ENCODE data around the gene HOXC9. TPM values are rescaled to one million over a fixed set of nuclear protein-coding genes. Genes with fewer than 3 reads are reported as not detected.

The HOXC9 gene
- total and polyA plus RNA-seq, 9 of the 15 experiments (the other 6 are each of a cell fraction or from before 2014, with no cell fraction given), result 1.1 to 10.5 (median 9.3) TPM

GRCh38 chr12:54052438-54053002, 52.6 kb downstream of the HOXC9 start:
- 2% methylated on average over 9 of the region's 10 CpGs for WGBS (ENCODE audit: insufficient coverage, low coverage, missing lambda C conversion rate)
- ChIA-PET CTCF (ENCODE audit: low intra/inter-chr PET ratio) (no interaction called here), POLR2A (interaction anchor here (0.6 to 0.7 kb wide), 6 partner anchors 9 to 210 kb away, joined by 3 read pairs; no protein-coding TSS in a partner anchor)
- H3K4me3 ChIP-seq, result no peak overlapping the region
- H3K36me3 ChIP-seq (ENCODE audit: control insufficient read depth, insufficient read depth, low read length), result no peaks in the 10 kb centered on the region
- no peak overlapping the region for H3K4me2 ChIP-seq (ENCODE audit: insufficient read depth, low read length)
- H3K27ac ChIP-seq (ENCODE audit: extremely low read depth, low read depth, low read length), result no peak overlapping the region
- DNase-seq (ENCODE audit: extremely low read depth in 1 of 4, low spot score in 3 of 4) (no peak), ATAC-seq (no peak), FAIRE-seq (no peak)
- peaks cover 0 to 8% of the 10 kb centered on the region in 2 experiments; a peak in 2 of 5 replicates for H3K4me1 ChIP-seq (replicated peaks in 1 of 2; ENCODE audit: control insufficient read depth in 2 of 2, insufficient read depth in 2 of 2, low read length in 2 of 2)
- no peaks in the 10 kb centered on the region for H3K9me3 ChIP-seq (replicated peaks; ENCODE audit: control insufficient read depth, insufficient read depth, low read depth, low read length)
- H2AFZ ChIP-seq (ENCODE audit: low read depth, low read length), result no peak overlapping the region
- no peaks in the 10 kb centered on the region for H3K9me1 ChIP-seq (ENCODE audit: control insufficient read depth, insufficient read depth, low read length)
- 0 out of 2 replicates have a peak, but pooled peaks cover 2% of the 10 kb centered on the region for H4K20me1 ChIP-seq (replicated peaks; ENCODE audit: control insufficient read depth, insufficient read depth, low read length)
- intact Hi-C loops (cut with micrococcal nuclease), result no loop called here
- in situ Hi-C loops (cut with MboI), result no loop called here
- H3K79me2 ChIP-seq (ENCODE audit: control insufficient read depth, insufficient read depth, low read length), result no peaks in the 10 kb centered on the region
- H3K9ac ChIP-seq (ENCODE audit: insufficient read depth in 1 of 2, low read depth in 2 of 2, low read length in 2 of 2), result peak overlapping the region in 1 of 2 experiments; percentile 2; a peak in 1 of 4 replicates
- BruUV-seq (replicated peaks), result no TSS peak
- H3K27me3 ChIP-seq (ENCODE audit: control insufficient read depth in 2 of 2, insufficient read depth in 2 of 2, low read length in 2 of 2), result peaks cover 50 to 55% of the 10 kb centered on the region in 2 experiments
- TF ChIP-seq PTTG1 (tag; IDR thresholded peaks at IDR 0.05; ENCODE audit: low read depth), result no peak
- TF ChIP-seq, protein P1, sequence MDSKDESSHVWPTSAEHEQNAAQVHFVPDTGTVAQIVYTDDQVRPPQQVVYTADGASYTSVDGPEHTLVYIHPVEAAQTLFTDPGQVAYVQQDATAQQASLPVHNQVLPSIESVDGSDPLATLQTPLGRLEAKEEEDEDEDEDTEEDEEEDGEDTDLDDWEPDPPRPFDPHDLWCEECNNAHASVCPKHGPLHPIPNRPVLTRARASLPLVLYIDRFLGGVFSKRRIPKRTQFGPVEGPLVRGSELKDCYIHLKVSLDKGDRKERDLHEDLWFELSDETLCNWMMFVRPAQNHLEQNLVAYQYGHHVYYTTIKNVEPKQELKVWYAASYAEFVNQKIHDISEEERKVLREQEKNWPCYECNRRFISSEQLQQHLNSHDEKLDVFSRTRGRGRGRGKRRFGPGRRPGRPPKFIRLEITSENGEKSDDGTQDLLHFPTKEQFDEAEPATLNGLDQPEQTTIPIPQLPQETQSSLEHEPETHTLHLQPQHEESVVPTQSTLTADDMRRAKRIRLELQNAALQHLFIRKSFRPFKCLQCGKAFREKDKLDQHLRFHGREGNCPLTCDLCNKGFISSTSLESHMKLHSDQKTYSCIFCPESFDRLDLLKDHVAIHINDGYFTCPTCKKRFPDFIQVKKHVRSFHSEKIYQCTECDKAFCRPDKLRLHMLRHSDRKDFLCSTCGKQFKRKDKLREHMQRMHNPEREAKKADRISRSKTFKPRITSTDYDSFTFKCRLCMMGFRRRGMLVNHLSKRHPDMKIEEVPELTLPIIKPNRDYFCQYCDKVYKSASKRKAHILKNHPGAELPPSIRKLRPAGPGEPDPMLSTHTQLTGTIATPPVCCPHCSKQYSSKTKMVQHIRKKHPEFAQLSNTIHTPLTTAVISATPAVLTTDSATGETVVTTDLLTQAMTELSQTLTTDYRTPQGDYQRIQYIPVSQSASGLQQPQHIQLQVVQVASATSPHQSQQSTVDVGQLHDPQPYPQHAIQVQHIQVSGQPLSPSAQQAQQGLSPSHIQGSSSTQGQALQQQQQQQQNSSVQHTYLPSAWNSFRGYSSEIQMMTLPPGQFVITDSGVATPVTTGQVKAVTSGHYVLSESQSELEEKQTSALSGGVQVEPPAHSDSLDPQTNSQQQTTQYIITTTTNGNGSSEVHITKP (IDR thresholded peaks at IDR 0.05; ENCODE audit: partially characterized antibody), result no peak
- TF ChIP-seq BACH1 (tag; IDR thresholded peaks at IDR 0.05), result no peak
- TF ChIP-seq SLC30A9 (CRISPR knock-in tag; IDR thresholded peaks at IDR 0.05), result no peak
- TF ChIP-seq NFRKB (IDR thresholded peaks at IDR 0.05; ENCODE audit: low read depth), result no peak
- no peak for TF ChIP-seq ZNF764 (CRISPR knock-in tag; IDR thresholded peaks at IDR 0.05; ENCODE audit: low read depth)
- TF ChIP-seq DNMT1 (IDR thresholded peaks at IDR 0.05), result no peak
- TF ChIP-seq TGIF2 (CRISPR knock-in tag; IDR thresholded peaks at IDR 0.05), result no peak
- no peak for TF ChIP-seq POLR2B (IDR thresholded peaks at IDR 0.05; ENCODE audit: low read depth, partially characterized antibody)
- no peak for TF ChIP-seq HDAC6 (IDR thresholded peaks at IDR 0.05; ENCODE audit: low read depth, low read length)
- TF ChIP-seq ZNF165 (CRISPR knock-in tag; IDR thresholded peaks at IDR 0.05; ENCODE audit: borderline replicate concordance), result no peak
- no peak for TF ChIP-seq FOXM1 (IDR thresholded peaks at IDR 0.05; ENCODE audit: low read depth)
- no peak for TF ChIP-seq FOXM1 (CRISPR knock-in tag; IDR thresholded peaks at IDR 0.05; ENCODE audit: low read depth)
- no peak for TF ChIP-seq PPARD (CRISPR knock-in tag; IDR thresholded peaks at IDR 0.05)
- TF ChIP-seq SAFB (IDR thresholded peaks at IDR 0.05; ENCODE audit: borderline replicate concordance, low read depth, low read length), result no peak
- TF ChIP-seq TRIM25 (IDR thresholded peaks at IDR 0.05; ENCODE audit: borderline replicate concordance), result no peak
- TF ChIP-seq ZNF140 (CRISPR knock-in tag; IDR thresholded peaks at IDR 0.05), result no peak
- TF ChIP-seq ETV5 (CRISPR knock-in tag; IDR thresholded peaks at IDR 0.05; ENCODE audit: low read depth), result no peak
